ENCODE measurements around the gene PEMT. TPM values are rescaled to one million over a fixed set of nuclear protein-coding genes. Genes with fewer than 3 reads are reported as not detected.

Gene PEMT
- total and polyA plus RNA-seq, 9 of the 15 experiments (the other 6 are each of a cell fraction or from before 2014, with no cell fraction given) = 1.4 to 36.4 (median 13.6) TPM

DNA sequence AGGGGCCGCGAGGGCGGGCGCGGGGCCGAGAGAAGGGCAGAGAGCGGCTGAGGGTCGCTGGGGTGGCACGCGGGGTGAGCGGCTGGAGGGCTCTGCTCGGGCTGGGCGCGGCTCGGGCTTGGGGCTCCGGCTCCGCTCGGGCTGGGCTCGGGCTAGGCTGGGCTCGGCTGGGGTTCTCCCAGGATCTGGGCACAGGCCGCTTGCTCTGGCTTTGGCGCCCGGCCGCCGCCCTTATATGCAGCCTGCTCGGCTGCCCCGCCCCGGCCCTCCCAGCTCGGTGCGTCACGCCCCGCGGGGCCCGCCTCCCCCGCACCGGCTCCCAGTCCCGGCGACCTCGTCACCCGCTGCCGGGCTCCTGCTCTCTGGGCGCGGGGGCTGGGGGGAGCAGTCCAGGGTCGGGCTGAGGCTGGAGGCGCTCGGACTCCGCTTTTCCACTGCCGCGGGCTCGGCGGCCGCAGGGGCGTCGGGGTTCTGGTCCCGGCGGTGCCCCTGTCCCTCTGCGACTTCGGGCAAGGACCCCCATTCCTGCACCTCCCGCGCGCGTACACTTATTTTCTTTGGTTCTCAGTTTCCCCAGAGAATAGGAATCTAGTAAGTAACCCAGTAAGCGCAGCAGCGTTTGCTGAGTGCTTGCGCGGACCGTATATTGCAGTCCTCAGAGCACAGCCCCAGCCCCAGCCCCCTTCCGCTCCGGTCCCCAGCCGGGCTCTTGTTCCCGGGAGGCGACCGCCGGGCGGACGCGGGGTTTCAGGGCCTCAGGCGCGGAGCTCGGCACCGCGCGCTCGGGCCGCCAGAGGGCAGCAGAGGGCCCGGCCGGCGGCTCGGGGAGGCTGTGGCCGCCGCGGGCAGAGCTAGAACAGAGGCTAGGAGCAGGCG lies 95.1 kb downstream of the PEMT start, which contains the start of gene RASD1:
Gene RASD1 (minus strand): TSS at position 207 of the 876 bp plus-strand sequence. CDS start 214 bp downstream, outside the sequence.
- CTCF ChIA-PET (ENCODE audit: low intra/inter-chr PET ratio) = interaction anchor here (0.5 to 1.8 kb wide), 5 partner anchors 34 to 146 kb away, joined by 3 to 8 read pairs (median 4); no protein-coding TSS in a partner anchor
- peak within 1 kb of the TSS; percentile 73; the same call in 1 of the 2 replicates for H3K4me2 ChIP-seq (ENCODE audit: insufficient read depth, low read length)
- TF ChIP-seq DEAF1 (CRISPR knock-in tag; IDR thresholded peaks at IDR 0.05) (0 out of 2 replicates have a peak, but pooled peaks have one; percentile 9), NRF1 (conservative IDR thresholded peaks at IDR 0.05 in 1 of 2, IDR thresholded peaks at IDR 0.05 in 1 of 2) (0 out of 4 replicates have a peak, but pooled peaks of 1 of the 2 experiments have one; percentile 19), ARID2 (IDR thresholded peaks at IDR 0.05) (no peak), TAF1 (IDR thresholded peaks at IDR 0.05; ENCODE audit: control insufficient read depth, extremely low read depth, insufficient read depth, low read length, severe bottlenecking) (peak; percentile 13), RBFOX2 (IDR thresholded peaks at IDR 0.05; ENCODE audit: low read depth, low read length) (peak; percentile 60), RAD21 (CRISPR knock-in tag; conservative IDR thresholded peaks at IDR 0.05 in 1 of 2, IDR thresholded peaks at IDR 0.05 in 1 of 2) (peak; percentile 64 to 71), PCBP1 (IDR thresholded peaks at IDR 0.05; ENCODE audit: low read depth, low read length, poor library complexity, severe bottlenecking) (peak; percentile 35), KAT7 (CRISPR knock-in tag; IDR thresholded peaks at IDR 0.05; ENCODE audit: borderline replicate concordance) (peak; percentile 70; the same call in 1 of the 2 replicates), PHF8 (IDR thresholded peaks at IDR 0.05; ENCODE audit: borderline replicate concordance, low read length) (peak; percentile 40; the same call in 1 of the 2 replicates), FOSL1 (tag; conservative IDR thresholded peaks at IDR 0.05) (peak; percentile 45), HNRNPH1 (optimal IDR thresholded peaks at IDR 0.05; ENCODE audit: low read depth, low read length) (no peak), MBD2 (IDR thresholded peaks at IDR 0.05; ENCODE audit: borderline replicate concordance, low read depth) (peak; percentile 17; the same call in 1 of the 2 replicates), ZBTB7A (IDR thresholded peaks at IDR 0.05; ENCODE audit: borderline replicate concordance, control insufficient read depth, low read depth, low read length) (0 out of 2 replicates have a peak, but pooled peaks have one; percentile 62), MTA3 (IDR thresholded peaks at IDR 0.05; ENCODE audit: borderline replicate concordance) (peak; percentile 48; the same call in 1 of the 2 replicates), MTF1 (CRISPR knock-in tag; IDR thresholded peaks at IDR 0.05; ENCODE audit: borderline replicate concordance) (no peak), SMC3 (conservative IDR thresholded peaks at IDR 0.05; ENCODE audit: insufficient read depth, low read depth, low read length) (peak; percentile 74), CREM (IDR thresholded peaks at IDR 0.05; ENCODE audit: low read depth) (peak; percentile 64), HNRNPL (IDR thresholded peaks at IDR 0.05; ENCODE audit: low read depth, low read length) (peak; percentile 72; the same call in 1 of the 2 replicates)

More for the DNA sequence above, 95.1 kb downstream of the PEMT start, which contains the start of gene RASD1:
- in situ Hi-C loops (cut with MboI) = no loop called here
- no peak for FAIRE-seq
- Histone ChIP-seq H3K36me3 (ENCODE audit: control insufficient read depth, insufficient read depth, low read length) (peaks cover 19% of the 10 kb centered on the region; the same call in 1 of the 3 replicates), H3K9me1 (ENCODE audit: control insufficient read depth, insufficient read depth, low read length) (no peaks in the 10 kb centered on the region), H3K79me2 (ENCODE audit: control insufficient read depth, insufficient read depth, low read length) (no peaks in the 10 kb centered on the region), H3K4me3 (peak within 1 kb of the TSS; percentile 55), H4K20me1 (replicated peaks; ENCODE audit: control insufficient read depth, insufficient read depth, low read length) (no peaks in the 10 kb centered on the region), H3K9me3 (replicated peaks; ENCODE audit: control insufficient read depth, insufficient read depth, low read depth, low read length) (no peaks in the 10 kb centered on the region), H3K27me3 (ENCODE audit: control insufficient read depth in 2 of 2, insufficient read depth in 2 of 2, low read length in 2 of 2) (peaks cover 0 to 16% of the 10 kb centered on the region in 2 experiments; a peak in 2 of 5 replicates), H3K9ac (ENCODE audit: insufficient read depth in 1 of 2, low read depth in 2 of 2, low read length in 2 of 2) (peak within 1 kb of the TSS; percentile 44 to 86; a peak in 3 of 4 replicates), H3K4me1 (replicated peaks in 1 of 2; ENCODE audit: control insufficient read depth in 2 of 2, insufficient read depth in 2 of 2, low read length in 2 of 2) (peaks cover 0 to 18% of the 10 kb centered on the region in 2 experiments; a peak in 3 of 5 replicates), H3K27ac (ENCODE audit: extremely low read depth, low read depth, low read length) (peak within 1 kb of the TSS; percentile 73; the same call in 1 of the 3 replicates), H2AFZ (ENCODE audit: low read depth, low read length) (peak within 1 kb of the TSS; percentile 94)
- peak; percentile 79 to 90 (median 88) for DNase-seq (ENCODE audit: extremely low read depth in 1 of 4, low spot score in 3 of 4)
- POLR2A ChIA-PET = interaction anchor here (0.6 to 1.2 kb wide), 8 partner anchors 9 to 298 kb away, joined by 3 read pairs; no protein-coding TSS in a partner anchor
- 1% methylated on average over 29 of the region's 93 CpGs for WGBS (ENCODE audit: insufficient coverage, low coverage, missing lambda C conversion rate)
- no TSS peak for BruUV-seq (replicated peaks)
- ATAC-seq = peak; percentile 96
- intact Hi-C loops (cut with micrococcal nuclease) = loop anchor here (2.0 to 5.0 kb wide), 3 partner anchors 72 to 146 kb away; no protein-coding TSS in a partner anchor

All from K562 (cell line).